Neuronal stem cell (in vitro differentiated cells): ENCODE measurements around the gene ZNF595.
A peak's percentile ranks its signal among the peaks of the same experiment; 100 is the strongest.
"Not testable (repeated sequence)": the region's sequence is repeated elsewhere in the genome, so short reads cannot be mapped to it uniquely, and the experiment has no call there.

ENCODE experiments used
- DNase-seq: peaks from one replicate; pipeline ENCODE4 v3.0.0-alpha.2; 2013; ENCODE audit warnings: low spot score
- H2AFZ ChIP-seq: one replicate; pipeline ENCODE4 v1.6.1; 2013; ENCODE audit warnings: mild to moderate bottlenecking, low read length, inconsistent platforms
- H2AK5ac ChIP-seq: 2 replicates; pipeline ENCODE4 v1.6.1; 2013; ENCODE audit warnings: low read depth, mild to moderate bottlenecking, inconsistent platforms, low read length, moderate library complexity, mixed read lengths
- H2BK120ac ChIP-seq: 2 replicates; pipeline ENCODE4 v1.6.1; 2013; ENCODE audit warnings: low read depth, mild to moderate bottlenecking, inconsistent platforms, low read length, moderate library complexity, mixed read lengths
- H2BK12ac ChIP-seq: one replicate; pipeline ENCODE4 v1.6.1; 2013; ENCODE audit warnings: low read length, inconsistent platforms
- H2BK15ac ChIP-seq: 2 replicates; pipeline ENCODE4 v1.6.1; 2013; ENCODE audit warnings: mild to moderate bottlenecking, low read length, inconsistent platforms, mixed read lengths
- H2BK5ac ChIP-seq: one replicate; pipeline ENCODE4 v1.6.1; 2013; ENCODE audit warnings: inconsistent platforms, mild to moderate bottlenecking, low read length, moderate library complexity
- H3K14ac ChIP-seq: one replicate; pipeline ENCODE4 v1.6.1; 2013; ENCODE audit warnings: low read length, inconsistent platforms
- H3K18ac ChIP-seq: 2 replicates; pipeline ENCODE4 v1.6.1; 2013; ENCODE audit warnings: low read length, inconsistent platforms
- H3K23ac ChIP-seq: 2 replicates; pipeline ENCODE4 v1.6.1; 2013; ENCODE audit warnings: low read depth, mild to moderate bottlenecking, mixed read lengths, low read length, inconsistent platforms; ENCODE audit not compliant: poor library complexity
- H3K27ac ChIP-seq: replicated peaks from 3 replicates; pipeline ENCODE4 v1.5.1; 2013; ENCODE audit warnings: low read length, inconsistent platforms
- H3K27me3 ChIP-seq, 3 experiments: 2 replicates each; pipeline ENCODE4 v1.6.1; 2013; ENCODE audit warnings: low read length in 3 of 3, mild to moderate bottlenecking in 2 of 3, inconsistent platforms in 1 of 3, low read depth in 1 of 3, mixed read lengths in 1 of 3, moderate library complexity in 1 of 3; ENCODE audit not compliant: control insufficient read depth in 3 of 3, insufficient read depth in 3 of 3
- H3K36me3 ChIP-seq, 2 donors: replicated peaks in 1 of 2; 2 replicates each; pipeline ENCODE4 v1.6.1; 2013; ENCODE audit warnings: low read length in 2 of 2; ENCODE audit not compliant: control insufficient read depth in 2 of 2, insufficient read depth in 2 of 2
- H3K4ac ChIP-seq: 2 replicates; pipeline ENCODE4 v1.6.1; 2013; ENCODE audit warnings: inconsistent platforms, mild to moderate bottlenecking, low read length, moderate library complexity
- H3K4me1 ChIP-seq, 2 donors: 1 replicate in 1 of 2; 2 replicates in 1 of 2; pipeline ENCODE4 v1.6.1; 2013; ENCODE audit warnings: low read length in 2 of 2, low read depth in 1 of 2; ENCODE audit not compliant: control insufficient read depth in 2 of 2, insufficient read depth in 1 of 2
- H3K4me2 ChIP-seq: one replicate; pipeline ENCODE4 v1.6.1; 2013; ENCODE audit warnings: mild to moderate bottlenecking, low read length, inconsistent platforms; ENCODE audit not compliant: insufficient read depth, poor library complexity, severe bottlenecking
- H3K4me3 ChIP-seq, 2 donors: 2 replicates each; pipeline ENCODE4 v1.5.1; 2013; ENCODE audit warnings: low read length in 2 of 2, mild to moderate bottlenecking in 2 of 2, inconsistent platforms in 1 of 2, moderate library complexity in 1 of 2
- H3K79me1 ChIP-seq: one replicate; pipeline ENCODE4 v1.6.1; 2013; ENCODE audit warnings: low read depth, mild to moderate bottlenecking, inconsistent platforms, low read length, moderate library complexity
- H3K9ac ChIP-seq: one replicate; pipeline ENCODE4 v1.6.1; 2013; ENCODE audit warnings: mild to moderate bottlenecking, low read depth, low read length, inconsistent platforms; ENCODE audit not compliant: poor library complexity
- H3K9me3 ChIP-seq, 2 donors: replicated peaks in 1 of 2; 2 replicates each; pipeline versions ENCODE3 to v1.6.1; 2013; ENCODE audit warnings: low read length in 2 of 2, mild to moderate bottlenecking in 2 of 2, inconsistent platforms in 1 of 2, low read depth in 1 of 2, mixed read lengths in 1 of 2, moderate library complexity in 1 of 2; ENCODE audit not compliant: control insufficient read depth in 2 of 2, insufficient read depth in 1 of 2
- H4K8ac ChIP-seq: one replicate; pipeline ENCODE4 v1.6.1; 2013; ENCODE audit warnings: low read depth, mild to moderate bottlenecking, inconsistent platforms, low read length, moderate library complexity
- H4K91ac ChIP-seq: one replicate; pipeline ENCODE4 v1.6.1; 2013; ENCODE audit warnings: low read length, low read depth, mild to moderate bottlenecking, inconsistent platforms; ENCODE audit not compliant: poor library complexity
- WGBS, 2 donors: extraction: QIAGEN DNeasy Blood & Tissue Kit; methylation state at CpG; one replicate each; pipeline ENCODE4 v1.1.7; 2013; ENCODE audit warnings: missing lambda C conversion rate in 2 of 2, mixed read lengths in 1 of 2; ENCODE audit not compliant: insufficient read length in 2 of 2, insufficient replicate concordance in 1 of 2; ENCODE audit errors: extremely low coverage in 2 of 2; 5-methylcytosine and 5-hydroxymethylcytosine counted together

Gene ZNF595

DNA sequence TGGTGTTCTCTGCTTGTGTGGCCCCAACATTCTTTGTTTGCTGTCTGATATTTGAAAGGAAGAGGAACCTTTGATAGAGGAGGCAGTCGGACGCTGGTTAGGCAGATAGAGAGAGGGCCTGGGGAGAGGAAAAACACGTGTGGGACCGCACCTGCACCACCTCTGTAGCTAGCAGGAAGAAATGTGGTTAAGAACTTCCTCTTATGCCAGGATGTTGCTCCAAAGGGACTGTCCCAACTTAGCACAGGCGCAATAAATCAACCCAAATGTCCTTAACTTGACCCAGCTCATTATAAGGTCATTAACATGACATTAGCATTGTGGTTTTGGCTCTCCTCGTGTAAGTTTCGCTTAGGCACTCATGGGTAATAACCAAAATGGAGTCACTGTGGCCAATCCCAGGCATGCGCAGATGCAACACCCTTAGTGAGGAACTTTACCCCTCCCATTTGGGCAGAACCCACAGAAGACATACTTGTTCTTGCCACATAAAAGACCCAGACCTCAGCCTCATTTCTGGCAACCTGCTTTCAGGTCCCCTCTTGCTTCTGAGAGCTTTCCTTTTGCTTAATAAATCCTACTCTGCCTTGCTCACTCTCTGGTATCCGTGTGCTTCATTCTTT is 1.4 kb upstream of the ZNF595 start:
- H4K8ac ChIP-seq, H2AK5ac ChIP-seq, H2BK120ac ChIP-seq, H3K4me3 ChIP-seq, H3K27ac ChIP-seq, H3K18ac ChIP-seq, H3K4me1 ChIP-seq, DNase-seq, H3K27me3 ChIP-seq, H4K91ac ChIP-seq, H3K14ac ChIP-seq, H2BK12ac ChIP-seq, H2BK15ac ChIP-seq, H3K79me1 ChIP-seq, H3K9ac ChIP-seq, H2BK5ac ChIP-seq, H3K4ac ChIP-seq, H3K9me3 ChIP-seq, H3K23ac ChIP-seq, H2AFZ ChIP-seq, H3K36me3 ChIP-seq, H3K4me2 ChIP-seq: not testable (repeated sequence)
- no CpG with 5 or more reads among the region's 9 CpGs for WGBS, 2 donors

DNA sequence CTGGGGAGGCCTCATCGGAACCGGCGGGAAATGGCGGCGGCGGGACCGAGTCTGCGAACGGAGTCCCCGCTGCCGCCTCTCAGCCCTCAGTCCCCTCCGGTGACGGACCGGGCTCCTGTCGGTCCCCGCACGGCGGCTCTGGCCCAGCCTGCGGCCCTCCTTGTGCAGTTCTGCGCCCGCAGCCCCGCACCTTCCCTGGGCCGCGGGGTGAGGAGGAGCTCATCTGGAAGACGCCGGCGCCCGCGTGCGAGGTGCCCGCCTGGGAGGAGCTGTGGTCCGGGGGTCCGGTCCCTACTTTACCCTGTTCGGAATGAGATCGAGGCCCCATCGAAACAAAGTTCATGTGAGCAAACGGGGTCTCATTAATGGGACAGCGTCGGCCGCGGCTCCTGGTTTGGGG is 400 bp downstream of the ZNF595 start:
- H3K9ac ChIP-seq, H2AK5ac ChIP-seq, H2BK12ac ChIP-seq, H4K8ac ChIP-seq, H2BK120ac ChIP-seq, H3K36me3 ChIP-seq, H3K14ac ChIP-seq, H2BK5ac ChIP-seq, H3K4me1 ChIP-seq, H3K27ac ChIP-seq, H3K4ac ChIP-seq, H3K79me1 ChIP-seq, H3K9me3 ChIP-seq, H3K4me2 ChIP-seq, H4K91ac ChIP-seq, H3K27me3 ChIP-seq, H3K4me3 ChIP-seq, H2BK15ac ChIP-seq, H3K18ac ChIP-seq, H3K23ac ChIP-seq, DNase-seq: not testable (repeated sequence)
- peak overlapping the region; percentile 69 for H2AFZ ChIP-seq
- WGBS, 2 donors = no CpG with 5 or more reads among the region's 41 CpGs

DNA sequence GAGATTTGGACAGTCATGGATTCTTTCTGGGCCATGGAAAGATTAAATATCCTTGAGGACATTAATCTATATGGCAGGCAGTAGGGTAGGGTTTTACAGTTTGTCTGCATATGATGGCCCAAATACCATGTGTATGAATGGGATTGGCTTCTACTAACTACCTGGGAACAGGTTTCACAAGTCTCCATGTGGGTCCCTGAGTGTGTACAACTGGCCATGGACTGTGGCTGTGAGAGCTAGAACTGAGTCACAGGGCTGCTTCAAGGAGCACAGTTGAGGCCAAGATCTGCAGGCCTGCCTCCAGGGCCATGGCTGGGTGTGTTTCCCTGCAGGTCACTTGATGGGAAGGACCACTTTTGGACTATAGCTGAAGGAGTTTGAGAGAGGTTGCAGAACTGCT is 11.6 kb downstream of the ZNF595 start:
- H3K4me3 ChIP-seq, H4K91ac ChIP-seq, DNase-seq, H3K14ac ChIP-seq, H2BK120ac ChIP-seq, H2BK15ac ChIP-seq, H4K8ac ChIP-seq, H2BK12ac ChIP-seq, H3K79me1 ChIP-seq, H3K27ac ChIP-seq, H2AK5ac ChIP-seq, H3K4me2 ChIP-seq, H3K27me3 ChIP-seq, H3K4me1 ChIP-seq, H3K4ac ChIP-seq, H3K23ac ChIP-seq, H2BK5ac ChIP-seq, H3K9ac ChIP-seq, H2AFZ ChIP-seq, H3K18ac ChIP-seq: not testable (repeated sequence)
- peaks cover 2 to 13% of the 10 kb centered on the region in 2 donors for H3K9me3 ChIP-seq
- H3K36me3 ChIP-seq = peaks cover 3 to 12% of the 10 kb centered on the region in 2 donors

DNA sequence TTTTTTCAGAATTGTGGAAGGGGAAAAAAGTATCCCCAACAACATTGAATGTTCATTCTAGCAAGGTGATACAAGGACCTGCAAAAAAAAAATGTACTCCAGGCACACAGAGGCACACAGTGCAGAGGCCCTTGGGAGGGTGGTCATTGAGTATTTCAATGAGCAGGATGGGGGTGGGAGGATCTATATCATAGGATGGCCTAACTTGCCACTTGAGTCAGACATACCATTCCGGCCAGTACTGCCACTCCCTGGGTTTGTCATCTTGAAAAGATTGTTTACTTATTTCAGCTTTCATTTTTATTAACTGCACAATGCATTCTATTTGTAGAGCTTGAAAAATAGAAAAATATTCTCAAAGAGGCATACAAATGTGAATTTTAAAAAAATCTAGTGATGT is 18.7 kb downstream of the ZNF595 start:
- Histone ChIP-seq H3K36me3 (peaks cover 17 to 79% of the 10 kb centered on the region in 2 donors), H2AK5ac (no peak overlapping the region), H2BK5ac (no peak overlapping the region), H3K27ac (no peak overlapping the region), H3K4me2 (no peak overlapping the region), H3K4ac (no peak overlapping the region), H3K9ac (no peak overlapping the region), H3K4me1 (no peaks in the 10 kb centered on the region), H2BK12ac (no peak overlapping the region), H3K79me1 (peaks cover 4% of the 10 kb centered on the region), H3K4me3 (no peak overlapping the region), H3K9me3 (peaks cover 29 to 83% of the 10 kb centered on the region in 2 donors), H4K91ac (no peak overlapping the region), H3K14ac (no peak overlapping the region), H3K23ac (no peak overlapping the region), H2BK120ac (no peak overlapping the region), H3K27me3 (no peaks in the 10 kb centered on the region), H2BK15ac (no peak overlapping the region), H2AFZ (no peak overlapping the region), H4K8ac (no peak overlapping the region), H3K18ac (no peak overlapping the region)
- no peak for DNase-seq
- no CpG with 5 or more reads among the region's 1 CpG for WGBS, 2 donors
